OCI-LY3 (cell line): Measurements from ENCODE around the gene UMPS.

Source experiments
- H2AFZ ChIP-seq: fragments of 200-600, 300-600 bp; shearing (Covaris generic); 2 replicates; pipeline ENCODE4 v1.6.0; 2014; ENCODE audit warnings: antibody characterized with exemption, low read depth, low read length
- H3K27ac ChIP-seq: fragments of 200-600, 300-600 bp; sonication (generic); 2 replicates; pipeline ENCODE4 v1.5.1; 2014; ENCODE audit warnings: mild to moderate bottlenecking, low read length, moderate library complexity, mixed read lengths
- H3K27me3 ChIP-seq: fragments of 200-600, 300-600 bp; sonication (generic); 2 replicates; pipeline ENCODE4 v1.6.1; 2014; ENCODE audit warnings: low read depth, low read length, mixed read lengths
- H3K36me3 ChIP-seq: fragments of 200-600, 300-600 bp; sonication (generic); replicated peaks from 2 replicates; pipeline ENCODE3; 2014; ENCODE audit warnings: low read depth, low read length, mixed read lengths
- H3K4me1 ChIP-seq: fragments of 300-600, 200-600 bp; sonication (generic); 2 replicates; pipeline ENCODE4 v1.6.1; 2014; ENCODE audit warnings: low read length, mixed read lengths
- H3K4me2 ChIP-seq: fragments of 200-600, 300-600 bp; sonication (generic); 2 replicates; pipeline ENCODE4 v1.6.1; 2014; ENCODE audit warnings: low read length, mixed read lengths
- H3K4me3 ChIP-seq: fragments of 300-600, 200-600 bp; sonication (generic); 2 replicates; pipeline ENCODE4 v1.5.1; 2014; ENCODE audit warnings: antibody characterized with exemption, mild to moderate bottlenecking, low read length, moderate library complexity
- H3K79me2 ChIP-seq: fragments of 300-600, 200-600 bp; shearing (Covaris generic); 2 replicates; pipeline ENCODE4 v1.6.1; 2014; ENCODE audit warnings: mild to moderate bottlenecking, low read length, mixed read lengths
- H3K9ac ChIP-seq: fragments of 300-600, 200-600 bp; shearing (Covaris generic); 2 replicates; pipeline ENCODE4 v1.6.0; 2014; ENCODE audit warnings: mild to moderate bottlenecking, low read length, moderate library complexity
- H3K9me3 ChIP-seq: fragments of 200-600, 300-600 bp; shearing (Covaris generic); 2 replicates; pipeline ENCODE4 v1.6.1; 2014; ENCODE audit warnings: low read length, mixed read lengths; ENCODE audit not compliant: insufficient read depth
- H4K20me1 ChIP-seq: fragments of 200-600, 300-600 bp; sonication (generic); 2 replicates; pipeline ENCODE4 v1.6.1; 2016; ENCODE audit warnings: low read length, mixed read lengths; ENCODE audit not compliant: insufficient read depth
- EZH2phosphoT487 ChIP-seq: fragments of 200-600 bp; shearing (Covaris generic); IDR thresholded peaks from 2 replicates; pipeline ENCODE4 v1.6.1; 2018; ENCODE audit warnings: antibody characterized with exemption, mixed run types, low read depth
- TF ChIP-seq, protein P1 (sequence below): fragments of 200-600, 300-600 bp; sonication (generic); IDR thresholded peaks from 2 replicates; pipeline ENCODE4 v1.5.1; 2014; ENCODE audit warnings: antibody characterized with exemption, low read length, low read depth

UMPS gene

DNA sequence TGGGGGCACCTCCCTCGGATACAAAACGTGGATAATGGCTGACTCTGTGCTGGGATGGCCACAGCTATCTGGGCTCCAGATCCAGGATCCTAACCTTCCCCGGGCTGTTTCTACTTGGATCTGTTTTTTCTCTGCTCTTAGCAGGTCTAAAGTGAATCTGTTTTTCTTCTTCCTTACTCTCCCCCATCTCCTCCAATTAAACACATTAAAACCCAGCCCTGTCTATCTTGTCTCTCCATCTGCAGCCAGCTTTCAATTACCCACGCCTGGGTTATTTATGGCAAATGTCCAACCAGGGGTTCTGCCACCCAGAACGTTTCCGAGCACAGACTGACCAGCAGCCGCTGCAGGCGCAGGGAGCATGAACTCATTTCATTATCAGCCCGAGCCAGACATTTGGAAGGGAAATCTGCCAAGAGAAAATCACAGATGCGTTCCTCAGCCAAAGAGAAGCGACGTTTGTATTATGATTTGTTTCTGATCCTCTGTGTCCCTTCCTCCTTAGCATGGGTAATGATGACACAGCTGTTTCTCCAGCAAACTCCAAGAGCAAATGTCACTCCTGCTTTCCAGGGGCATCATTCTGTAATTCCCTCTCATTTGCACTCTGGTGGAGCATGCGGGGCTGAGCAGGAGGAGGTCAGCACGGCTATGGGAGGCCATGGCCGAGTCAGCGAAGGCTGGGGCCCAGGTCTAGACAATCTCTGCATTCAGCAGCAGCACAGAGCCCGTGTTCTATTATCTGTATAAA, 42.0 kb downstream of the UMPS start:
- peaks cover 3% of the 10 kb centered on the region; the same call in 1 of the 2 replicates for H3K27me3 ChIP-seq
- no peaks in the 10 kb centered on the region for H3K79me2 ChIP-seq
- H3K4me3 ChIP-seq, result no peak overlapping the region
- peaks cover 8% of the 10 kb centered on the region for H3K4me1 ChIP-seq
- no peak overlapping the region for H3K9ac ChIP-seq
- H2AFZ ChIP-seq, result no peak overlapping the region
- no peaks in the 10 kb centered on the region for H3K36me3 ChIP-seq
- H3K27ac ChIP-seq, result no peak overlapping the region
- H3K4me2 ChIP-seq, result no peak overlapping the region
- no peaks in the 10 kb centered on the region for H4K20me1 ChIP-seq
- TF ChIP-seq, protein P1, sequence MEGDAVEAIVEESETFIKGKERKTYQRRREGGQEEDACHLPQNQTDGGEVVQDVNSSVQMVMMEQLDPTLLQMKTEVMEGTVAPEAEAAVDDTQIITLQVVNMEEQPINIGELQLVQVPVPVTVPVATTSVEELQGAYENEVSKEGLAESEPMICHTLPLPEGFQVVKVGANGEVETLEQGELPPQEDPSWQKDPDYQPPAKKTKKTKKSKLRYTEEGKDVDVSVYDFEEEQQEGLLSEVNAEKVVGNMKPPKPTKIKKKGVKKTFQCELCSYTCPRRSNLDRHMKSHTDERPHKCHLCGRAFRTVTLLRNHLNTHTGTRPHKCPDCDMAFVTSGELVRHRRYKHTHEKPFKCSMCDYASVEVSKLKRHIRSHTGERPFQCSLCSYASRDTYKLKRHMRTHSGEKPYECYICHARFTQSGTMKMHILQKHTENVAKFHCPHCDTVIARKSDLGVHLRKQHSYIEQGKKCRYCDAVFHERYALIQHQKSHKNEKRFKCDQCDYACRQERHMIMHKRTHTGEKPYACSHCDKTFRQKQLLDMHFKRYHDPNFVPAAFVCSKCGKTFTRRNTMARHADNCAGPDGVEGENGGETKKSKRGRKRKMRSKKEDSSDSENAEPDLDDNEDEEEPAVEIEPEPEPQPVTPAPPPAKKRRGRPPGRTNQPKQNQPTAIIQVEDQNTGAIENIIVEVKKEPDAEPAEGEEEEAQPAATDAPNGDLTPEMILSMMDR, result no peak
- H3K9me3 ChIP-seq, result no peaks in the 10 kb centered on the region

DNA sequence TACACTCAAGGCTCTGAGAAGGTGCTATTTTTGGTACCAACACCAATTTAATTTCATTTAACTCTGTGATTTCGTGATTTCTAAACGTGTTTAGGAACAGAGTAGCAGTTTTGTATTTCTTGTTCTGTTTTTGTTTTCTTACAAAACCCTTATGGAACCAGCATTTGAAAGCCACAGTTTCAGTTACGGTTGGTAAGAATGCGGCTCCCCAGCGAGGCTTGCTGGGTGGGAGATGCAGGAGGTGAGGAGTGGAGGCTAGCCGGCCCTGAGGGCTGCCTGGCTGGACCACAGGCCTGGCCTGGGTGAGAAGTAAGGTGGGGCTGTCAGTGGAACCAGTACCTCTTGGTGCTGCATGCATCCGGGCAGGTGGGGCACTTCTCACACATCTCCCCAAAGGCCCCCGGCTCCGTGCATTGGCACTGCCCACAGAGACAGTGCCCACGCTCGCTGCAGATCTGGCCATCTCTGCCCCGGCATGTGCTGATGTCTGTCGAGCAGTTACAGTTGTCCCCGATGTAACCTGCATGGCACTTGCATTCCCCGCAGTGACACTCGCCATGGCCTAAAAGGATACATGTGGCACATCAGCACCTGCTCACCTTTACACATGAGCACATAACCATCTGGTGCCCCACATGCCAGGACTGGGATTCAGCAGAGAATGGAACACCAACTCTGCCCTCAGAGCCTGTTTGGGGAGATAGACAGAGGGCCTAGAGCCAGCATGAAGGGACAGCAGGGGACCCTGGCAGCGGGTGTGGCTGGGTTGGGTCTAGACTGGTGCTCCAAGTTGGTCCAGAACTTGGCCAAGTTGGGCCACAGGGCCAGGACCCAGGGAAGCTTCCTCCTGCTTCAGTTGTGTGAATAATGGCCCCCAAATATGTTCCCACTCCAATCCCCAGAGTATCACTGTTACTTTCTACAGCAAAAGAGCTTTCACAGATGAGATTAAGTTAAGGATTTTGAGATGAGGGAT, 43.4 kb downstream of the UMPS start:
- Histone ChIP-seq H3K79me2 (no peaks in the 10 kb centered on the region), H3K9me3 (no peaks in the 10 kb centered on the region), H3K4me3 (no peak overlapping the region), H3K27me3 (peaks cover 3% of the 10 kb centered on the region; the same call in 1 of the 2 replicates), H3K9ac (no peak overlapping the region), H3K27ac (no peak overlapping the region), H3K4me1 (peaks cover 8% of the 10 kb centered on the region), H4K20me1 (no peaks in the 10 kb centered on the region), H3K4me2 (no peak overlapping the region), H2AFZ (no peak overlapping the region), H3K36me3 (no peaks in the 10 kb centered on the region)
- TF ChIP-seq EZH2phosphoT487, result no peak
- TF ChIP-seq, protein P1, result no peak

DNA sequence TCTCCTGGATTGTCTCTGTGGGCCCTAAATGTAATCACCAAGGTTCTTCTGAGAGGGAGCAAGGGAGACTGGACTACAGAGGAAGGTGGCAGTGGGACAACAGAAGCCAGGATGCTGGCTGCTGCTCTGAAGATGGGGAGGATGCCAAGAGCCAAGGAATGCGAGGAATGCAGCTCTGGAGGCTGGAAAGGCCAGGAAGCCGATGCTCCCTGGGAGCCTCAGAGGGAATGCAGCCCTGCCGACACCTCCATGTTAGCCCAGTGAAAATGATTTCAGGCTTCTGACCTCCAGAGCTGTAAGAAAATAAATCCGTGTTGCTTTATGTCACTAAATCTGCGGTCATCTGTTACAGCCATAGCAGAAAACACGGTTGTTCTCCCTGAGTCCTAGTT, 44.1 kb downstream of the UMPS start:
- Histone ChIP-seq H3K27ac (no peak overlapping the region), H3K4me1 (peaks cover 5% of the 10 kb centered on the region; the same call in 1 of the 2 replicates), H3K79me2 (no peaks in the 10 kb centered on the region), H3K27me3 (peaks cover 3% of the 10 kb centered on the region; the same call in 1 of the 2 replicates), H3K36me3 (no peaks in the 10 kb centered on the region), H3K9ac (no peak overlapping the region), H3K4me2 (no peak overlapping the region), H2AFZ (no peak overlapping the region), H4K20me1 (no peaks in the 10 kb centered on the region), H3K9me3 (no peaks in the 10 kb centered on the region), H3K4me3 (no peak overlapping the region)
- TF ChIP-seq EZH2phosphoT487, result no peak
- TF ChIP-seq, protein P1, result no peak

DNA sequence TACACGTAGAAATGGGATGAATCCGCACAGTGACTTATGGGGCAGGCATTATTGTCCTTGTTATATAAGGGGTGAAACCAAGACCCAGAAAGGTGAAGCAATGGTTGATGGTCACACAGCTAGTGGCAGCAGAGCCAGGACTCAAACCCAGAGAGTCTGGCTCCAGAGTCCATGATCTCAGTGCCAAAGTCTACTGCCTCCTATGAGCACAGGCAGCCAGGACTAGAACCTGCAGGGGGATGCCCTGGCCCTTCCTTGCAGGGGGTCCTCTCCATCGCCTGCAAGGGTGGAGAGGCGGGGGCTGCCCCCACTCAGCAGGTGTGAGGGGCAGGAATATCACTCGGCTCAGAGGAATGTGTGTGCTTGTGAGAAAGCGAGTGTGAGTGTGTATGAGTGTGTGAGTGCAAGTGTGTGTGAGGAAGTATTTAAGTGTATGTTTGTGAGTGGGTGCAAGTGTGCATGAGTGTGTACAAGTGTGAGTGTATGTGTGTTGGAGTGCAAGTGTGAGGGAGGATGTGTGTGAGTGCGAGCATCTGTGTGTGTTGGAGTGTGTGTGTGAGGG, 44.7 kb downstream of the UMPS start:
- Histone ChIP-seq H3K4me2 (no peak overlapping the region), H3K4me3 (no peak overlapping the region), H3K79me2 (no peaks in the 10 kb centered on the region), H3K9ac (no peak overlapping the region), H3K9me3 (no peaks in the 10 kb centered on the region), H3K4me1 (peaks cover 5% of the 10 kb centered on the region; the same call in 1 of the 2 replicates), H3K36me3 (no peaks in the 10 kb centered on the region), H4K20me1 (no peaks in the 10 kb centered on the region), H2AFZ (no peak overlapping the region), H3K27ac (no peak overlapping the region), H3K27me3 (peaks cover 3% of the 10 kb centered on the region; the same call in 1 of the 2 replicates)
- TF ChIP-seq EZH2phosphoT487, result no peak
- TF ChIP-seq, protein P1, result no peak
